HG03378 (cell line): ENCODE measurements around the gene EHBP1L1.

ENCODE experiments used
- ATAC-seq: cut with Tn5 transposase; IDR thresholded peaks from one replicate; pipeline ENCODE4 v1.9.1; 2021; ENCODE audit warnings: mild to moderate bottlenecking, moderate library complexity; ENCODE audit not compliant: unreplicated experiment

Gene EHBP1L1

DNA sequence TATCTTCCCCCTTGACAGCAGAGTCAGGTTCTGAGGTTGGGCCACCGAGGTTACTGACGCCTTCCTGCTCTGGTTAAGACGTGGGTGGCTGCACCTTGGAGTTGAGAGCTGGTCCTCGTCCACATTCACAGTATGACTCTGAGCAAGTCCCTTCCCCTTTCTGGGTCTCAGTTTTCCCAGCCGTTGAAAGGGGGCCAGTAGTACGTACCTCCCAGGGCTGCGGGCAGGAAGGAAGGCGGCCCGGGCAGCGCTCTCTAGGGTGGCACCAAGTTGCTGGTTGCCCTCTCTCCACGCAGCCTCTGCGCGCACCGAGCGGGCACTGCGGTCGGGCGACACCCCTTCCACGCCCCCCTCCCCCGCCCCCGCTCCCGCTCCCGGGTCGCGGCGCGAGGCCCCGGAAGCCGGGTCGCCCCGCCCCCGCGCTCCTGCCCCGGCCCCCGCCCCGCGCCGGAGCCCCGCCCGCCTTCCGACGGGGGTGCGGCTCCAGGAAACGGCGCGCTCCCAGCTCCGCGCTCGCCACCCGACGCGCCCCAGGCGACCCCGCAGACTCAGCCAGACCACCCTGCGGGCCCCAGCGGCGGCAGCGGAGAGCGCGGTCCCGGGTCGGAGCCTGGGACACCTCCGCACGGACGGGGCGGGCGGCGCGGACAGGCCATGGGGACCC lies at the start of gene EHBP1L1:
EHBP1L1 (plus strand) TSS at position 486 of the 664 bp plus-strand sequence. CDS start 250 bp downstream, outside the sequence.
- no peak for ATAC-seq

DNA sequence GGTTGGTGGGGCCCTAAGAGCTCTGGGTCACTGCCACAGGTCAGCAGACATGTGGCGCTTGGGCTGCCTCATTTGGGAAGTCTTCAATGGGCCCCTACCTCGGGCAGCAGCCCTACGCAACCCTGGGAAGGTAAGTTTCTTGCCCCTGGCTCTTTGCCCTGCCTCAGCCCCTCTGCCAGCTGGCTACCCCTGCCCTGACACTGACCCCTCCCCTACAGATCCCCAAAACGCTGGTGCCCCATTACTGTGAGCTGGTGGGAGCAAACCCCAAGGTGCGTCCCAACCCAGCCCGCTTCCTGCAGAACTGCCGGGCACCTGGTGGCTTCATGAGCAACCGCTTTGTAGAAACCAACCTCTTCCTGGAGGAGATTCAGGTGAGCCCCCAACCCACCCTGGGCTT lies 49.1 kb upstream of the EHBP1L1 start:
- no peak for ATAC-seq

DNA sequence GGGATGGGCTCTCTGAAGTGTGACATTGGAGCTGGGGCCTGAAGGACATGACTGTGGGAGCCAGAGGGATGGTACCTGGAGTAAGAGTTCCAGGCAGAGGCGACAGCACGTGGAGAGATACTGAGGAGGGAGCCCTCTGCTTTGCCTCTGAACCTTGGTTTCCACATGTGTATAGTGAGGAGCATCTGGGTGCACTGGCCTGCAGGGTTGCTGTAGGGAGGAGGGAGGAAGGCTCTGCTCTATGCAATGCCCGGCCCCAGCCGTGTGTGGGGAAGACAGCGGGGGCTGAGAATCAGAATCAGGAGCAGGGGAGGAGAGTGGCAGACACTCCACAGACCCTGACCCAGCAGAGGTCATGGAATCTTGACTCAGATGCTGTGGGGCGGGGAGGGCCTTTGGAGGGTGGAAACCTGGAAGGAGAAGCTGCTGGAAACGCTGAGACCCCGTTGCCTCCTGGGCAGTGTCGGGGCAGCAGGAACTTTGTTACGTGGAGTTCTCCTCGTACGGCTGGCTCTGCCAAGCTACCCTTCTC lies 47.0 kb upstream of the EHBP1L1 start:
- no peak for ATAC-seq

DNA sequence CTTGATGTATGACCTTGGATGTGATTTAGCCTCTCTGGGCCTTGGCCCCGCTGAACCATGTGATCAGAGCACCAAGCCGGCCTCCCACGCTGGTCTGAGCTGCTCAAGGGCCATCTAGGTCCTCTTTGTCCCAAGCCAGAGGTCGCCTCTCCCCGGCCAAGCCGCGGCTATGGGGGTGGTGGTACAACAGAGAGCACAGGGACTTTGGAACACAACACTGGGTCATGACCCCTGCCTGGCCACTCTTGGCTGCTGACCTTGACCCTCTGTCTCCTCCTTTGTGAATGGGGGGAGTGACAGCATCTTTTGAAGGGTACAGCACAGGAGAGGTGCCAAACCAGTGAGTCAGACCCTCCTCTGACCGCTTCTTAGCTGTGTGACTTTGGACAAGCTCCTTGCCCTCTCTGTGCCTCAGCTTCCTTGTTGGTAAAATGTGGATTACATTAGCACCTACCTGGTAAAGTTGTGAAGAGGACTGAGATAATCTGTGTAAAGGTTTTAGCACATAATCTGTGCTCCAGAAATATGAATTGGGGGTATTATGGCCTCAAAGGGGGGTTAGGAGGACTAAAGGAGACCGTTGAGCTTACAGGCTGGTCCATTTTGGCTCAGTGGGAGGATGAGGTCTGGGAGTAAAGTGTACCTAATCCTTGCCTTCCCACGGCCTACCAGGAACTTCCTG lies 46.2 kb upstream of the EHBP1L1 start:
- no peak for ATAC-seq

DNA sequence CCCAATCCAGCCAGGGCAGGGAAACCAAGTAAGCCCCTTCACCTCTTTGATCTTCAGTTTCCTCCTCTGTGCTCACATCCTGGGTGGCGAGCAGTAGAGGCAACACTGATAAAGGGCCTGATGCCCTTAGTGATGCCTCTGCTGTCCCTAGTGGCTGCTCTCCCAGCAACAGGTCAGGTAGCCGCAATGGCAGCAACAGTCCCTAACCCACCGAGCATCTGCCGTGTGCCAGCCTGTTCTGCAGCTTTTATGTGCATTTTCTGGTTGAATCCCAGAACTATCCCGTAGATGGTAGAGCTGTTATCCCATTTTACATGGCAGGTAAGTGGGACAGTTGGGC lies 45.7 kb upstream of the EHBP1L1 start:
- ATAC-seq: no peak

DNA sequence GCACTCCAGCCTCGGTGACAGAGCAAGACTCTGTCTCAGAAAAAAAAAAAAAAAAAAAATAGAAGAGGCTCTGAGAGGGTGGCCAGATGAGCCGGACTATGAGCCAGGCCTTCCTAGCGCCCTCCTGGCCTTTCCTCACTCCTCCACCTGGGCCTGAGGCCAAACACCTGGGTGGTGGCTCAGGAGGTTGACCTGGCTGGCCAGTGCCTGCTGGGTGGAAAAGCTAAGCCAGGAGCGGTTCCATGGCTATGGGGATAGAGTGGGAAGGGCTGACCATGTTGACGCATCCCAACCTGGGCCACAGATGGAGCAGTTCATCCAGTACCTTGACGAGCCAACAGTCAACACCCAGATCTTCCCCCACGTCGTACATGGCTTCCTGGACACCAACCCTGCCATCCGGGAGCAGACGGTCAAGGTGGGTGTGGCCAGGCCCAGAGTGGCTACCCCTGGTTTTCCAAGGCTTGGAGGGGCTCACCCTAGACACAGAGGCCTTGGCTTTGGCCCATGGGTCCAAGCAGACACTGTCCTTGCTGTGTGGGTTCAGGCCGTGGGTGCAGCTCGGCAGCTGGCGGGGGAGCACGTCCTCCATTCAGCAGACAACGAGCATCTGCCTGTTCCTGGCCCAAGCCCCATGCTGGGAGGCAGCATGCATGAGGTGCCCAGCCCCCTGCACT lies 43.3 kb upstream of the EHBP1L1 start:
- no peak for ATAC-seq

DNA sequence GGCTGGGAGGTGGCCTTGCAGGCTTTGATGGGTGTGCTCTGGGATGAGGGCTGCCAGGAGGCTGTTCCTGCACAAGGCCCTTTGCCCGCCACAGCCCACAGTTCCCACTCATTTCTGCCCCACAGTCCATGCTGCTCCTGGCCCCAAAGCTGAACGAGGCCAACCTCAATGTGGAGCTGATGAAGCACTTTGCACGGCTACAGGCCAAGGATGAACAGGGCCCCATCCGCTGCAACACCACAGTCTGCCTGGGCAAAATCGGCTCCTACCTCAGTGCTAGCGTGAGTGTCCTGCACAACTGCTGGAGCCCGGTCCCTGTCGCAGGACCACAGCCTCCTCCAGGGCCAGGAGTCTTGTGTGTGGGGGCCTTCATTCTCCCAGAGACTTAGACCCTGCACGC lies 40.8 kb upstream of the EHBP1L1 start:
- ATAC-seq: no peak

DNA sequence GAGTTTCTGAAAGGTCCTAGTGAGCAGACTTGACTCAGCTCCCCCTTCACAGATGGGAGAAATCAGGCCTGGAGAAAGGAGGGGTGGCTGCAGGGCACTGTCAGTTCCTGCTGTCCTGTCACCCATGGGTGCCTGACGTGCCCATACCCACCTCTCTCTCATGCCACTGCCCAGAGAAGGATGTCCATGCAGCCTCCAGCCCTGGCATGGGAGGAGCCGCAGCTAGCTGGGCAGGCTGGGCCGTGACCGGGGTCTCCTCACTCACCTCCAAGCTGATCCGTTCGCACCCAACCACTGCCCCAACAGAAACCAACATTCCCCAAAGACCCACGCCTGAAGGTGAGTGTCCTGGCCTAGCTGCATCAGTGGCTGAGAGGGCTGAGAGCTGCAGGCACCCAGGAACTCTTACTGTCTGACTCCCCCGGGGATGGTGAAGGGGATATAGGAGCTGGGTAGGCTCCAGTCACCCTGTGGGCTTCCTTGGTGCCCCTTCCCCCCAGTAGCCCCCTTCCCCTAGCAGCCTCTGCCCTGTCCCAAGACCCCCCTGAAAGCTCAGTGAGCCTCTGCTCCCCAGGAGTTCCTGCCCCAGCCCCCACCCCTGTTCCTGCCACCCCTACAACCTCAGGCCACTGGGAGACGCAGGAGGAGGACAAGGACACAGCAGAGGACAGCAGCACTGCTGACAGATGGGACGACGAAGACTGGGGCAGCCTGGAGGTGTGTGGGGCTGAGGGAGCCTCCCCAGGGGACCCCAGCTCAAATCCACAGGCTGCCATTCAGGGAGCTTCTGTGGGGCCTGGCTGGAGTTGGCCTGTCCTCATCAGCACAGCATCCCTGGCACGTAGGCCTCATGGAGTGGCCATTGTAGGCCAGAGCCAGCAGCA lies 39.2 kb upstream of the EHBP1L1 start:
- ATAC-seq: no peak

DNA sequence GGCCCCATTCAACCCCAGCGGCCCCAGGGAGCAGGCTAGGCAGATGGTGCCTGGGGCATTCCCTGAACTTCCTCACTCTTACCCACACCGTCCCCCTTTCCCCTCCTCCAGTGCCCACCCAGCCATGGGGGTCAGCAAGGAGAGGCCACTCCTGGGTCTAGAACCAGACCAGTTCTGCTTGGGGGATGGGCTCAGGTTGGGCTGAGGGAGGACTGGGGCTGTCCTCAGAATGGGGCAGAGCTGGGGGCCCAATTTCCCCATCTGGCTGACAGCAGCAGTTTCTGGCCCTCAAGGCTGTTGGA lies 38.6 kb upstream of the EHBP1L1 start:
- ATAC-seq: no peak

DNA sequence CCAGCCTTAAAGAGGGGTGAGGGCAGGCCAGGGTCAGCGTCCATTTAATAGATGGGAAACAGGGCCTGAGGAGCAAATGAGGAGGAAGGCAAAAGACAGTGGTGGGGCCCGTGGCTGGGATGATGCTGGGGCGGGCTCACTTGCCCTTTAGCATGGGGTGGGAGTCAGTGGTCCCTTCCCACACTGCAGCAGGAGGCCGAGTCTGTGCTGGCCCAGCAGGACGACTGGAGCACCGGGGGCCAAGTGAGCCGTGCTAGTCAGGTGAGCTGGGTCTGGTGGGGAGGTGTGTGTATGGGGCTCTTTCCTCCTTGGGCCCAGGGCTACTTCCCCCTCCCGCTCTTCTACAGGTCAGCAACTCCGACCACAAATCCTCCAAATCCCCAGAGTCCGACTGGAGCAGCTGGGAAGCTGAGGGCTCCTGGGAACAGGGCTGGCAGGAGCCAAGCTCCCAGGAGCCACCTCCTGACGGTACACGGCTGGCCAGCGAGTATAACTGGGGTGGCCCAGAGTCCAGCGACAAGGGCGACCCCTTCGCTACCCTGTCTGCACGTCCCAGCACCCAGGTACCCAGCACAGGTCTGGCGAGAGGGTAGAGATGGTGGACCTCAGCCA lies 38.1 kb upstream of the EHBP1L1 start:
- no peak for ATAC-seq

DNA sequence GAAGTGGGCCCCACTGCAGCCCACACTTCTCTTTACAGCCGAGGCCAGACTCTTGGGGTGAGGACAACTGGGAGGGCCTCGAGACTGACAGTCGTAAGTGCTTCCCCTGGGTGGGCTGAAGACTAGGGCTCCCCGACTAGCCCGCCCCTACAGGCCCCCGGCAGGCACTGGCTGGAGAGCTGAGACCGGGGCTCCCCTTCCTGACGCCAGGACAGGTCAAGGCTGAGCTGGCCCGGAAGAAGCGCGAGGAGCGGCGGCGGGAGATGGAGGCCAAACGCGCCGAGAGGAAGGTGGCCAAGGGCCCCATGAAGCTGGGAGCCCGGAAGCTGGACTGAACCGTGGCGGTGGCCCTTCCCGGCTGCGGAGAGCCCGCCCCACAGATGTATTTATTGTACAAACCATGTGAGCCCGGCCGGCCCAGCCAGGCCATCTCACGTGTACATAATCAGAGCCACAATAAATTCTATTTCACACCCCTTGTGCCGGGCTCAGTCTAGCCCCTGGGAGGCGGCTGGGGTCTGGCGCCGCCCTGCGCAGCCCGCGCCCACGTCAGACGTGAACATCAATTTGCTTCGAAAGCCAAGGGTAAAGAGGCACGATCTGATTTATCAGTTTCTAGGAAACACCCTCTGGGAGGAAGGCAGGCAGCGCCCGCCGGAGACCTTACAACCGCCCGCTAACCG lies 37.5 kb upstream of the EHBP1L1 start:
- no peak for ATAC-seq

DNA sequence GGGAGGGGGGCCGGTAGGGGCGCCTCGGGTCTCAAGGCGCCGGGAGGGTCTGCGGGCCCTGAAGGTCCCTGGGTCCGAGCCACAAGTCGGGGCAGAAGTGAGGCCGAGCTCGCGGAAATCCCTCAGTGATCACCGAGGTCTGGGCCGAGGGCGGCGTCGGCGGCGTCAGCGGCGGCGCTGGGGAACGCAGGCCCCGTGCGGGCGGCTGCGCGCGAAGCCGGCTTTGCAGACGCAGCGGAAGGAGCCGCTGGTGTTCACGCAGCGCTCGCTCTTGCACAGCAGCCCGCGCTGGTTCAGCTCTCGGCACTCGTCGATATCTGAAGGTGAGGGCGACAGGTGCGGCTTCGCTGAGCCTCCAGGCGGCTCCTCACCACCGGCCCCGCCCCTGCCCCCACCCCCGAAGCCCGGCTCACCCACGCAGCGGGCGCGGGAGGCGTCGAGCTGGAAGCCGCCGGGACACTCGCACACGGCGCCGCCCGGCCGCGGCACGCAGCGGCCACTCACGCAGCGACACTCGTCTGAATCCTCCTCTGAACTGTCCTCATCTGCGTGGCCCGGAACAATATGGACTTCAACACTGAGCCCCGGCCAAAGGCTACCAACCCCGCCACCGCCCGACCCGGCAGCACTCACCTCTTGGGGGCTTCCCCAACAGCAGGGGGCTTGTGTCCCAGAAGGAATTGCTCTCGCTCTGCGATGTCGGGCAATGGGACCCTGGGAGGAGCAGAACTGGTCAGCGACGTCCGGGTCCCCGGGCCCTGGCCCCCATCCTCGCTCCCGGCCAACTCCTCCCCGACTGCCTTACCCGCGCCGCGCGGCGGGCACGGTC lies 36.7 kb upstream of the EHBP1L1 start:
- no peak for ATAC-seq

DNA sequence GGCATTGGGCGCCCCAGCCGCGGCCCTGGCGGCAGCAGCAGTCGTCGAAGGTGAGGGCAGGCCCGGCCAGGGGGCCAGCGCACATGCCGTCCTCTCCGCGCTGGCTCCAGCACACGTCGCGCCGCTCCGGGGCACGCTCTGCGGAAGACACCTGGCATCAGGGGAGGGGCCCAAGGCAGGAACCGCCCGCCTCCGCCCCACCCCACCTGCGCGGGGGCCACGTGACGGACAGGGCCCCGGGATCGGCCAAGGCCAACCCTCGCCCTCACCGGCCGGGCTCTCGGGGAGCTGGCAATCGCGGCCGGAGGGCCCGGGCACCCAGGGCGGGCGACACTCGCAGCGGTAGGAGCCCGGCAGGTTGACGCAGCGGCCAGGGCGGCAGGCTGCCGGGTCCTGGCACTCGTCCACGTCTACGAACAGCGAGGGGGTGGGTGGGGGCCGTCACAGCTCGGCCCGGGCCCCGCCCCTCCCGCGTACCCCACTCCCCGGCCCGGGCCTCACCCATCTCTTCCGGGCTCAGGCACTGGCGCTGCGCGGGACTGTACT lies 36.0 kb upstream of the EHBP1L1 start:
- peak; percentile 42 for ATAC-seq

DNA sequence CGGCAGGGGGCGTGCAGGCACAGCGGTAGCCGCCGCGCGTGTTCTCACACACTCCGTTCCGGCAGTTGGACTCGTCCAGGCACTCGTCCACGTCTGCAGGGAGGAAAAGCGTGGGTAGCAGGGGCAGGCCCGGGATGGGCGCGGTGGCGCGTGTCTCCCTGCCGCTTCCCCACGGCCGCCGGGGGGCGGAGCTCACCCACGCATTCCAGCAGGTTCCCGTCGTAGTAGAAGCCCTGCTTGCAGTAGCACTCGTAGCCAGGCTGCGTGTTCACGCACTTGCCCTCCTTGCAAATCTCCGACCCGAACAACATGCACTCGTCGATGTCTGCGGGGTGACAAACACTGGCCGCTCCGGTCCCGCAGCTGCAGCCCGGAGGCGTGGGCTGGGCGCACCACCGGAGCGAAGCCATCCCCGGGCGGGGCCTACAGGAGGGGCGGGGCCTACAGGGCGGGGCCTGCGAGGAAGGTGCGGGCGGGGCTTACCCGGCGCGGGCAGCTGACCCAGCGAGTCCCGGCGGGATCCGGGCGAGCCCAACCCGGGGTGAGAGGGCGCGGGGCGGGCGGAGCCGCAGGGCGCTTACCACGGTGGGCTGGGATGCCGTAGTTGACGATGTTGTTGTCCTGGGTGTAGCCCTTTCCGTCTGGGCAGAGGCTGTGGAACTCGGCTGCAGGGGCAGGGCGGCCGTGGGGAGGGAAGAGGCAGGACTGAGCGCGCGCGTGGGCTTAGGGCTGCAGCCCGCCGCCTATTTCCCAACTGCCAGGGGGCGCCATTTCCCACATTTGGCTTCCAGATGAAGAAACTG lies 35.4 kb upstream of the EHBP1L1 start:
- peak; percentile 40 for ATAC-seq

DNA sequence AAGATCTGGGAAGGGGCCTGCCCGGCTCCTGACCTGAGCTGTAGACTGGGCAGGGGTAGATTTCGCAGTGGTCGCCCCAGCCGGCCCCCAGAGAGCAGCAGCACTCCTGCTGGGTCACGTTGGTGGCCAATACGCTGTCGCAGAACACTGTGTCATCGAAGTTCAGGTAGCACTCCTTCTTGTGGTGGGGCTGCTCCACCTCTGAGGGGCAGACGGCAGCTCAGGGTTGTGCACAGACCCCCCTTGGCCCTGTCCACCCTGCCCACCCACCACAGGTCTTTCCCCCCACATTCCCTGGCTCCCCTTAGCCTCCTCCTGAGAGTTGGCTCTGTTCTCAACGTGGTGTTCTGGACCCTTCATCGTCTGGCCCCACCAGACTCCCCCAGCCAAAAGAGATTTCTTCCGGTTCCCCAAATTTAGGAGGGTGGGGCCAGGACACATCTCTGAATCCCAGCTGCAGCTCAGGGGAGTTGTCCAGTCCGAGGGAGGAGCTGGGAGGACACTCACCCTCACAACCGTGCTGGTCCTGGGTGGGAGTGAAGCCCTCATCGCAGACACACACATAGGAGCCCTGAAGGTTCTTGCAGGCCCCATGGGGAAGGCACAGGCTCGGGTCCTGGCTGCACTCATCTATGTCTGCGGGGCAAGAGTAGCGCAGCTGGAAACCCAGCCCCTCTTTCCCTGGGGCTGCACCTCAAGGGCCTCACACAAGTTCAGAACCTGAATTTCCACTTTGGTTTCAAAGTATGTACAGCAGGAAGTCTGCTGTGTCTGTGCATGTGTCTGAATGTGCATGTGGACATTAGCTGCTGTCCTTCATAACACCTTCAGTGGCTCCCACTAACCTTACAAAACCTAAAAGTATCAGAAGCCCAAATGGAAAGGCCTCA lies 34.5 kb upstream of the EHBP1L1 start:
- ATAC-seq: no peak

DNA sequence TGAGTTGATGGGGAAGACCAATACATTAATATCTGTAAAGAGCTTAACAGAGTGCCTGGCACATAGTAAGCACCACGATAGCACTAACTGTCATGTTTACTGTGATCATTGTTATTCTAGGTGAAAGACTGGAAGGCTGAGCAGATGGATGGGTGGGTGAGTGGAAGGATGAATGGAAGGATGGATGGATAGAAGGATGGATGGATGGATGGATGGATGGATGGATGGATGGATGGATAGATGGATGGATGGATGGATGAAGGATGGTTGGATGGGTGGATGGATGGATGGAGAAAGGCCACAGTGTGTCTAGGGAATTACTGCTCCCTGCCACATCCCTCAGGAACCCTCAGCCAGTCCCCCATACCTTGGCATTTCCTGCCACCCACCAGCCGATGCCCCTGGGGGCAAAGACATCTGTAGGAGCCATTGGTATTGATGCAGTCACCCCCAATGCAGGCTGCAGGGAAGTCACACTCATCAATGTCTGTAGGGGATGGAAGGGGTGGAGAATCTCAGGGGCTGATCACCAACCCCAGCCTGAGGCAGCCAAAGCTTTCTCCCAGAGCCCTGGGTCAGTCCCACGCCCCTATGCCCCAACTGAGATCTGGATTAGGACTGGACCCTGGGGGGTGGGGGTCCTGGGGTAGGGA lies 33.0 kb upstream of the EHBP1L1 start:
- no peak for ATAC-seq

DNA sequence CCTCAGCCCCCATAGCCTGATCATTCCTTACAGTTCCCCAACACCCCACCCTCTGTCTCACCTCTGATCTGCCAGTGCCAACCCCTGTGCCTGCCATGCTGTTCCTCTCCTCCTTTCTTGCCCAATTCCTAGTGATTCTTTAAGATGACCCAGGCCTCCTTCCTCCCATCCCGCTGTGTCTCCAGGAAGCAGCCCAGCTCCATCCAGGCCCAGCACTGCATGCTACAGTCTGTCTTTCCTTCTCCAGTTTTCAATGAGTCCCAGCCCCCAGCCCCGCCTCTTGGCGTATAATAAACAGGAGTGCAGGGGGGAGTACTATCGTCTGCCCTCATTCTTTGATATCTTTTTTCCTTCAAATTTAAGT lies 30.0 kb upstream of the EHBP1L1 start:
- ATAC-seq: no peak
